ENCODE measurements around the gene CYTH4.
A peak's percentile ranks its signal among the peaks of the same experiment; 100 is the strongest.

CYTH4 gene

GRCh38 chr22:37273126-37273845, 9.0 kb upstream of the CYTH4 start:
- DNase-seq = no peak

DNA sequence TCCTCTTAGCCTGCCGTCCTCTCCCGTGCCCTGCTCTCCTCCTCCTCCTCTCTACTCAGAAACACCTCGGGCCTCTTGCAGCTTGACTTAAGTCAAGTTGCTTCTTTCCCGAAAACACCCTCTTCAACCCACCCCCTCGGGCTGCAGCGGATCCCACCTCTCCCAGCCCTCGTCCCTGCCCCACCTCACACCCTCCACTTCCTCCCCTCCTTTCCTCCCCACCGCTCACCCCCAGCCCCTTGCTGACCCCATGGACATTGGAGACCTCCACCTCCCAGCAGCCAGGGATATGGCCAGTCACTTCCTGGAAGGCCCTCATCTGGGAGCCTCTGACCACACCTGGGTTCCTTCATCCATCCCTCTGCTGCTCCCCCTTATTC, 8.5 kb upstream of the CYTH4 start:
- no peak for DNase-seq

GRCh38 chr22:37274380-37274862, 7.9 kb upstream of the CYTH4 start:
- no peak for DNase-seq

DNA sequence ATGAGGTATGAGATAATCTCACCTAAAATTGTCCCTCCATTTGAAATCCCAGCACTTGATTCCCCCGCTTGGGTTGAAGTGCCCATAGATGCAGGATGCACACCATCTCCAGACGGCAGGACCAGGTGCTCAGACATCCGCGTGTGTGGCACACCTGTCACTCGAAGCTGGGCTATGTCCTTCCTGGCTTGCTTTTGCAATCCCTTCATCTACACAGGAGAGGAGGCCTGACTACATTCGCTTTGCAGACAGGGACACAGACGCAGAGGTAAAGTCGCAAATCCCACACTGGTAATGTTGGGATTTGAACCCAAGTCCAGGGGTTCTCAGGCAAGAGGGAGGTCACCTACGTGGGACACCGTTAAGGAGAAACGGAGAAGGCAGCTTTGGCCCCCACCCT, 7.2 kb upstream of the CYTH4 start:
- DNase-seq = no peak

DNA sequence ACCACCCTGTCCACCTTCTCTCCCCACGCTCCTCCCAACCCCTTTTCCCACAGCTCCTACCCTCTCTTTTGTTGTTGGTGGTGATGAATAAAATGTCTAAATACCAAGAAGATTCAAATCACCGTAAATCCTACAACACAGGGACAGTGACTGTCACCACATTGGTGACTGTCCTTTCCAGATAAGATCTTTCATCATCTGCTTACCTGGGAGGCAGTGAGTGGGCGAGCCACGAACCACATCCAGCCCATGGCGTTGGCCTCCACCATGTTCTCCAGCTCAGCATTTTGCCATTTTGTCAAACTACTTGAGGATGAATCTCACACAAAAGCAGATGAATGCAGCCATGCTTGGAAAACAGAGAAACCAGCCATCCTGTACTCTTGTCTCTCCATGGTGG, 6.7 kb upstream of the CYTH4 start:
- no peak for DNase-seq

DNA sequence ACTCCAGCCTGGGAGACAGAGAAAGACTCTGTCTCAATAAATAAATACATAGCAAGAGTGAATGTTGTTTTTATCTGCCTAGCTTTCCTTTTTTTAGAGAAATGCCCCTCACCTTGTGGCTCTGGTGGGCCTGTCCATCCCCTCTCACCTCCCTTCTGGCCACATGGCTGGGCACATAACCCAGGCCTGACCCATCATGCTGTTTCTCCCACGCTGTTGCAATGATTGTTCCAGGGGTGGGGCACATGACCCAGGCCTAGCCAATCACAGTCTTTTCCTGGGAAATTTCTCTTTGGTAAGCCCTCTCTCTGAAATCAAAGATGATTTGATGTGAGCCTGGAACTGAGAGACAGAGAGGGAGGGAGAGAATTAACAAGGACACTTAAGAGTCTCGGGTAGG, 5.5 kb upstream of the CYTH4 start:
- no peak for DNase-seq

DNA sequence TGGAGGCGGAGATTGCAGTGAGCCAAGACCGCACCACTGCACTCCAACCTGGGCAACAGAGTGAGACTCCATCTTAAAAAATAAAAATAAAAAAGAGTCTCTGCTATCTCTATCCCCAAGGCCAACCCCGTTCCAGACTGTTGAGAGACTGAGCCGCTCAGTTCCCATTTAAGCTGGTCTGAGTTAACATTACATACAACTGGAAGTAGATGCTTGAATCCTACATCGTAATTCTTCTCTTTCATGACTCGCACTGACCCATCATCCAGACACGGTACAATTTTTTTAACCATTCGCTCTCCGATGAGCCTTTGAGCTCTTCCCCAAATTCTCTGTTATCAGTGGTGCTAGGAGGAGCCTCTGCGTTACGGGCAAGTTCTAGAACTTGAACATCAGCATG, 4.9 kb upstream of the CYTH4 start:
- no peak for DNase-seq

- DNase-seq = no peak
These were observed 4.0 kb upstream of the CYTH4 start for GRCh38 chr22:37278261-37278660.

DNA sequence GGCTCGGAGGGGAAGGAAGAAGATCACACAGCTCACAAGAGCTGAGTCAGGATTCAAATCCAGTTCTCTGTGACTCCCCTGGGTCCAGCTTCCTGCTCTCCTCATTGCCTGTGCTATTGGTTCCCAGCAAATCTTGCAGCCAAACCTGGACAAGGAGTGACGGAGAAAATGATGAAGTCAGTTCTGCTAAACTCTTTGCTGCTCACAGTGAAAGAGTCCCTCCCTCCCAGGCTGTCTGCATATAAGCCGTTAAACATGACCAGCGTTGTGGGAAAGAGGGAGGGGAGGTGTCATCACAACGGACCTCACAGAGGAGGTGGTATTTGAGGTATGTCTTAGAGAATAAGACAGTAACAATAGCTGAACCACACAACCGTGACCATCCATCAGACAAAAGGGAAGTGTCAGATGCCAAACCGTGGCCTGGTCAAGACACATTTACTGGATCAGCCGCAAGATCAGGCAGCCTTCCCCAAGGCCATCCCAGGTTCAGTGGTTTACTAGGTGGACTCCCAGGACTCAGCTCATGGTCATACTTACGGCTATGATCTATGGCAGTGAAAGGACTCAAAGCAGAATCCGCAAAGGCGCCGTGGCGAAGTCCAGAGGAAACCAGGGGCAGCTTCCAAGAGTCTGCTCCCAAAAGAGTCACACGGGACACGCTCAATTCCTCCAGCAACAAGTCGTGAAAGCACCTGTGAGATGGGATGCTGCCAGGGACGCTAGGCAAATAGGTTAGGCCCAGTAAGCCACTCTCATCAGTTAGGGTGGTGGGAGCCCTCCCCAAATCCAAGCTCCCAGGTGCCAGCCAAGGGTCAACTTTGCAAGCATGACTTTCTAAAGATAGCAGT, 2.8 kb upstream of the CYTH4 start:
- no peak for DNase-seq

- no peak for DNase-seq
These were observed 1.6 kb upstream of the CYTH4 start for GRCh38 chr22:37280718-37281117.

DNA sequence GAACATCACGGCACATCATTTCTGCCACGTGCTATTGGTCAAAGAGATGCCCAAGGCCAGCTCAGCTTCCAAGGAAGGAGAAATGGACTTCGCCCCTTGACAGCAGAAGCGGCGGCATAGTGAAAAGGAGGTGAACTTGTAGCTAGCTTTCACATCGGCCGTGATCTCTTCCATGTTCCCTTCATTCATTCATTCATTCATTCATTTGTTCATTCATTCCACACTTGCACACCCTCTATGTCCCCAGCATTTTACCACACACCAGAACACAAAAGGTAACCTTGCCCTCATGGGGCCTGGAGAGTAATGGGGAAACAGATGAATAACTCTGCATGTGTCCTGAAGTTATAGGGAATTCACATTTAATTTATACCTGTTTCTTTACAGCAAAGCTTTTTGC, 1.1 kb upstream of the CYTH4 start:
- no peak for DNase-seq

DNA sequence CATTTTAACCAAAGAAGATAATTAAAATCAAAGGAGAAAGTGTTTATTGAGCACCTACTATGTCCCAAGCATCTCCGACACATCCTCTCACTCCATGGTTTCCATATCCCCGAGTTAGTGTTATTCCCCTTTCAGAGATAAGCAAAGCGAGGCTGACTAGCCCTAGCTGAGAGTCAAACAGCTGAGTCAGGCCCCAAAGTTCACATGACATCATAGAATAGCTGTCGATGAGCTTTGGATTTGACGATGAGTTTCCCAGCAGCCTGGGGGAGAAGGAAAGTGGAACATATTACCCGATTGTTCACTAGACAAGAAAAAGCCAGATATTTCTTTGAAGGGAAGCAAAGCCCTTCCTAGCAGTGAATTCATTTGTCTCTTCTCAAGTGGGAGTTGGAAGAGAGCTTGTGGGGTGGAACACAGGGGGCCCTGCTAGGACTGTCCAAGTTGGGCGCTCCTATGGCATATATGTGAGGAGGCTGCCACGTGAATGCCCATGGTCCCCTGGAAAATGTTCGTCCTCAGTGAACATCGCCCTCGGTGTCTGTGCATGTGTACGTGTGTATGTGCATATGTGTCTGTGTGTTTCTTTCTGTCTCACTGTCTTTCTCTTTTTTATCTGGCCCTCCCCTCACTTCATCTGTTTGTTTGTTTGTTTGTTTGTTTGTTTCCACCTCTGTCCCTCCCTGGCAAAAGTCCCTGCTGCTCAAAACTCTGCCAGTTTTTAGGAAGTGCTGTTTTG, 493 bp upstream of the CYTH4 start:
- no peak for DNase-seq

DNA sequence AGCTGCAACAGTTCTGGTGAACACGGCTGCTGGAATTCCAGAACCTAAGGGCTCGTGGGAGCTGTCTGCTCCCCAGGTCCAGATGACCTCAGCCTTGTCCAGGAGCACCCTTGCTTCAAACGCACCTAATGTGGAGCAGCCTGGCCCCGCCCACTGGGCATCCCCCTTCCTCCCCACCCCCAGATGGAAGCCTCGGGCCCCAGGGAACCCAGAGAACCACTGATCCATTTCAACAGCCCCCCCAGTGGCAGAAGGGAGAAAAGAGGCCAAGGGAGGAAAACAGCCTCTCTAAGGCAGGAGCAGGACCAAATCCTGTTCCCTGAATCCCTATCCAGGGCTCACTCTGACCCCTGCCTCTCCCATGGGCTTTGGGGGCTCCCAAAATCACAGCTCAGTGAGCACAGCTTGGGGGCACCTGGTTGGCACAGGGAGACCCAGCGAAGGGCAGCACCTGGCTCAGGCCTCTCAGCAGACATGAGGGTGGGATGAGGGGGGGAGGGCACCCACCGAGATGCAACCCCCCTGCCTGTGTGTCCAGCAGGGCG, 1.2 kb downstream of the CYTH4 start:
- DNase-seq = peak in 1 of 2 experiments; percentile 29

DNA sequence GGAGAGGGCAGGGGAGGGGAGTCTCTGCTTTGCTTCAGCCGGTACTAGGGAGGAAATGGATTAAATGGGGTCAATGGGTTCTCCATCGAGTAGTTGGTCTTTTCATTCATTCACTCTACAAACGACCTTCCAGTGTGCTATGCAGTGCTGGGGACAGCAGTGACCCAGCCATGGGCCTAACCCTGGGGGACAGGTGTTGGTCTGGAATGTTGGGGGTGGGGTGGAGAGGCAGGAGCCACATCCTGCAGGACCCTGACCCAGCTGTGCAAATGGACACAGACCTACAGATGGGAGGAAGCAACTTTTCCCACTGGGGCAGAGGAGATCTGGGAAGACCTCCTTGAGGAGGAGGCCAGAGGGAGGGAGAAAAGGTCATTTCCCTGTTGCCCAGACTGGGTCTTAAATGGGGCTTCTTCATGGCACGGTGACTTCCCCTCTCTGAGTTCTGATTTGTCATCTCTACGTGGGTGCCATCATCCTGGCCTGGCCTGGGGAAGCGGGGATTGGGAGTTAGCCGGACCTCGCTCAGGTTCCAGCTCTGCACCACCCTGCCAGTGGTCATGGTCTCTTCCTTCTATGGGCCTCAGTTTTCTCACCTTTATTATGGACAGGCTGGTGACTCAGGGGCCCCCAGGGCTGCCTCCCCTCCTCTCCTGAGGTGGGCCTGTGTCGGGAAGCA, 2.0 kb downstream of the CYTH4 start:
- no peak for DNase-seq

DNA sequence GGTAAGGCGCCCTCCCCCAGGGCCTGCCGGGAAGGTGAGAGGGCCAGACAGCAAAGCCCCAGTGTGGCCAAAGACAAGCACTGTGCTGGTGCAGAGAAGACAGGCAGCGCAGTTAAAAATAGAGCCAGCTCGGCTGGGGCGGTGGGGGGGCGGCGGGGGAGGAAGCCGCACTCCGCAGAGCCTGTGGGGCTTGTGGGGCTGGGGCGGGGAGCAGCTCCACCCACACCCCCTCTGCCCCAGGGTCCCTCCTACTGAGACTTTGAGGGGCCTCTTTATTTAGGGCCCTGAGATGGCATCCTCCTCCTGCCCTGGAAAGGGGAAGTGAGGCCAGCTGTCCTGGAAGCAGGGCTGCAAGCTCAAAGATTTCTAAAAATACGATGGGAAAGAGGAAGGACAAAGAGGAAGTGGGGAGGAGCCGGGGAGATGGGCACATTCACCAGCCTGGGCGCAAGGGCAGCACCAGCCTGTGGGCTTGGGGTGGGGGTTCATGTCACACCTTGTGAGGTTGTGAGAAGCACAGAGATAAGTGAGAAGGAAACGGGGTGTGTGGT, 2.6 kb downstream of the CYTH4 start:
- peak in 1 of 2 experiments; percentile 42 for DNase-seq

DNA sequence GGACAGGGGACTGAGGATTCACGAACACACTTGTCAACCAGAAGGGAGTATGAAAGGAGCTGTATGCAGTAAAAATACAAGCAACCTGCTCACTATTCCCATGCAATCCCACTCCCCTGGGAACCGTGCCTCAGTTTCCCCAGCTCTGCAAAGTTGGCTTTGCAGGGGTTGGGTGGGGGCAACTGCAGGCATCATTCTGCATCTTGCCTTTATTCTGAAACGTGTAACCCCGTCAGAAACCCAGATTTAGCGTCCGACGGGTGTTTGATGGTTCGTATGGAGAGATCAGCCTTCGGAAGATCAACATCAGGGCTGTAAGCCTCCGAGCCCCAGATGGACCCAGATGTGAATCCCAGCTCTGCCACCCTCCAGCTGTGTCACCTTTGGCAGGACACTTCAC, 3.6 kb downstream of the CYTH4 start:
- DNase-seq = no peak

DNA sequence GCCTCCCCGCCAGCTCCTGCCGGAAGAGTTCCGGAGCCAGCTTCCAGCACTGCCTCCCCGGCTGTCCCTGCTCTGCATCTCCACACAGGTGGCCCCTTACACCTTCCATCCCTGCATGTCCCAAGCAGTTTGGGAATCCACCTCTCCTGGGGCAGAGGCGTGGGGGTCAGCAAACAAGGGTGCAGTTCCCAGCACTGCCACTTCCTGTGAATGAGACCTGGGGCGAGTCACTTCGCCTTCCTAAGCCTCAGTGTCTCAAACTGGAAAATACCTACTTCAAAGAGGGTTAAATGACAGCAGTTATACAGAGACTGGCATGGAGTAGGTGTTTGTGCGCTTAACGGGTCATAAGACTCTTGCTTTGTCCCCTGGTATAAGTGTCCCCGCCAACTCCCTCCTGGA, 5.2 kb downstream of the CYTH4 start:
- DNase-seq = no peak

DNA sequence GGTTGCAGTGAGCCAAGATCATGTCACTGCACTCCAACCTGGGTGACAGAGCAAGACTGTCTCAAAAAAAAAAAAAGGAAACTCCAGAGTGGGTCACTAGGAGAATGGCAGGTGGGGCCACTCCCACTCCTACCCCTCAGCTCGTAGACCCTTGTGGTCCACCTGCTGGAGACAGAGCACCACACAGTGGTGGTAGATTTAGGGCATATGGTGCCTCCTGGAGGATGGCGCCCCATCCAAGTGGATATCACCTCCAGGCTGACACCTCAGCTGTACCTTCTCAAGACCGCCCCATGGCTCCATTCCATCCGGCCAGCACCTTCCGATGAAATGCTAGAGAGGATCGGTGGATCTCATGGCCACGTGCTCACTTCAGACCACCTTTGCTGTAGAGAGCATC, 6.2 kb downstream of the CYTH4 start:
- no peak for DNase-seq

DNA sequence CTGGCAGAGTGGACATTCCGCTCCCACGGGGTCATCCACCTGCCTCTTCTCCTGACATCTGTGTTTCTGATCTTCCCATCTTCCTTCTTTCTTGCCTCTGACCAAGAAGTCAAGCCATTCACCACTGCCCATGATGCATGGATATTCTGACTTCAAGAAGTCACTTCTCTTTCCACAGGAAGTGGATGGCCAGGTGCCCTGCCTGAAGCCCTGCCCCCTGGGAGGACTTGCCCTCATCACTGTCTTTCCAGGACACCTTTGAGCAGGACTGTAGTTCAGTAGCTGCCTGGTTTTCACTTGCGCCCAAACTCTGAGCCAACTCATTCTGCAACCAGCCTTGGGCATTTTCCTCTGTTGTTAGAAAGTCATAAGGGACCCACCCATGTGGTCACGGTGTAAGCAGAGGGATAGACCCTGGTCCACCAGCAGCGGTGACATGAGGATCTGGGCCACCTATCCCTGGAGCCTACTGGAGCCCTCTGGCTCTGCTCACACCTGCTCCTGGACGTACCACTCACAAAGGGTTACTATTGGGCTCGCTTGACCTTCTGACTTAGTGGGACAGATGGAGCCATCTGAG, 6.9 kb downstream of the CYTH4 start:
- DNase-seq = no peak

- DNase-seq = no peak
These were observed 8.4 kb downstream of the CYTH4 start for GRCh38 chr22:37290737-37291136.

- no peak for DNase-seq
These were observed 9.4 kb downstream of the CYTH4 start for GRCh38 chr22:37291559-37292298.

Data from stimulated activated CD4-positive, alpha-beta T cell treated with anti-CD3 and anti-CD28 coated beads, Interleukin-4, amount 100 ng/mL, for 4 hours (primary cell).